H1 (cell line): ENCODE measurements around the gene CRABP2. TPM values are rescaled to one million over a fixed set of nuclear protein-coding genes. Genes with fewer than 3 reads are reported as not detected.

Experiments used
- CTCF ChIA-PET: fragments of 300-600 bp; sonication (Branson Sonifier 250); formaldehyde crosslinking; loops from one replicate; lab custom pipeline; 2021; ENCODE audit not compliant: partially characterized antibody; lab: Charles Lee
- POLR2A ChIA-PET: fragments of 300-600 bp; sonication (Branson Sonifier 250); formaldehyde crosslinking; loops from one replicate; lab custom pipeline; 2021; ENCODE audit warnings: inconsistent platforms; ENCODE audit not compliant: partially characterized antibody; lab: Charles Lee
- DNase-seq, 2 experiments: peaks; one replicate each; pipeline versions ENCODE4 v3.0.0 to v3.0.0-alpha.2; 2010 to 2022; ENCODE audit warnings: low spot score in 2 of 2, low read depth in 1 of 2, mixed read lengths in 1 of 2
- FAIRE-seq: peaks from 2 replicates; lab custom pipeline; 2011; peaks lifted over from hg19 to GRCh38; lab: Jason Lieb, UNC
- H2AFZ ChIP-seq: 2 replicates; pipeline ENCODE4 v1.8.1; 2012; ENCODE audit warnings: low read length, inconsistent platforms
- H2AK5ac ChIP-seq: 2 replicates; pipeline ENCODE4 v1.6.1; 2013; ENCODE audit warnings: low read depth, low read length
- H2BK120ac ChIP-seq: replicated peaks from 2 replicates; pipeline ENCODE3; 2013; ENCODE audit warnings: low read depth, low read length, inconsistent platforms
- H2BK12ac ChIP-seq: 2 replicates; pipeline ENCODE4 v1.6.1; 2013; ENCODE audit warnings: low read depth, low read length
- H2BK15ac ChIP-seq: 2 replicates; pipeline ENCODE4 v1.6.1; 2013; ENCODE audit warnings: low read length
- H2BK20ac ChIP-seq: 2 replicates; pipeline ENCODE4 v1.6.1; 2013; ENCODE audit warnings: low read length
- H2BK5ac ChIP-seq: 2 replicates; pipeline ENCODE4 v1.6.1; 2013; ENCODE audit warnings: low read depth, low read length
- H3K14ac ChIP-seq: 2 replicates; pipeline ENCODE4 v1.6.1; 2013; ENCODE audit warnings: inconsistent platforms; ENCODE audit not compliant: insufficient read length
- H3K18ac ChIP-seq: 2 replicates; pipeline ENCODE4 v1.6.1; 2013; ENCODE audit warnings: low read length; ENCODE audit errors: extremely low read depth
- H3K23ac ChIP-seq: 2 replicates; pipeline ENCODE4 v1.6.1; 2013; ENCODE audit warnings: inconsistent platforms; ENCODE audit not compliant: insufficient read length
- H3K23me2 ChIP-seq: 2 replicates; pipeline ENCODE4 v1.6.1; 2013; ENCODE audit warnings: low read depth, low read length
- H3K27ac ChIP-seq: 2 replicates; pipeline ENCODE4 v1.6.1; 2011; ENCODE audit warnings: low read depth, low read length, inconsistent platforms
- H3K27me3 ChIP-seq, 4 experiments: replicated peaks in 1 of 4; 1 replicate in 1 of 4; 2 replicates in 3 of 4; pipeline versions ENCODE4 v1.6.1 to v1.8.1; 2011 to 2013; ENCODE audit warnings: low read length in 3 of 4, mild to moderate bottlenecking in 3 of 4, inconsistent platforms in 2 of 4, mixed read lengths in 2 of 4, moderate library complexity in 1 of 4; ENCODE audit not compliant: control insufficient read depth in 3 of 4, insufficient read depth in 3 of 4; ENCODE audit errors: extremely low read depth in 1 of 4
- H3K36me3 ChIP-seq, 4 experiments: 2 replicates each; pipeline versions ENCODE4 v1.6.1 to v1.8.1; 2011 to 2013; ENCODE audit warnings: mild to moderate bottlenecking in 4 of 4, low read length in 3 of 4, moderate library complexity in 2 of 4, control low read depth in 1 of 4, inconsistent platforms in 1 of 4; ENCODE audit not compliant: insufficient read depth in 4 of 4, control insufficient read depth in 2 of 4
- H3K4ac ChIP-seq: replicated peaks from 2 replicates; pipeline ENCODE3; 2013; ENCODE audit warnings: low read length, low read depth, mixed read lengths, inconsistent platforms; ENCODE audit not compliant: insufficient read length
- H3K4me1 ChIP-seq, 4 experiments: replicated peaks in 1 of 4; 1 replicate in 1 of 4; 2 replicates in 3 of 4; pipeline versions ENCODE4 v1.6.1 to v1.8.1; 2011 to 2013; ENCODE audit warnings: low read length in 3 of 4, inconsistent platforms in 2 of 4, mixed read lengths in 1 of 4; ENCODE audit not compliant: insufficient read depth in 4 of 4, control insufficient read depth in 3 of 4
- H3K4me2 ChIP-seq, 2 experiments: 2 replicates each; pipeline versions ENCODE4 v1.6.1 to v1.8.1; 2011 to 2013; ENCODE audit warnings: low read depth in 2 of 2, low read length in 2 of 2, control low read depth in 1 of 2, inconsistent platforms in 1 of 2, mild to moderate bottlenecking in 1 of 2; ENCODE audit not compliant: insufficient read depth in 1 of 2
- H3K4me3 ChIP-seq, 4 experiments: fragments of 200-600, 300-600 bp in 1 of 4; sonication (generic), shearing (Covaris generic), sonication (Bioruptor Twin) in 1 of 4; 2 replicates each; pipeline versions ENCODE4 v1.5.1 to v1.8.1; 2011 to 2016; ENCODE audit warnings: low read length in 4 of 4, low read depth in 3 of 4, control low read depth in 2 of 4, inconsistent platforms in 2 of 4, mild to moderate bottlenecking in 2 of 4, mixed read lengths in 1 of 4, moderate library complexity in 1 of 4; ENCODE audit not compliant: insufficient read depth in 2 of 4; ENCODE audit errors: extremely low read depth in 1 of 4
- H3K56ac ChIP-seq: replicated peaks from 2 replicates; pipeline ENCODE3; 2013; ENCODE audit warnings: low read depth, mild to moderate bottlenecking, mixed read lengths, low read length, inconsistent platforms; ENCODE audit not compliant: insufficient read length
- H3K79me1 ChIP-seq: 2 replicates; pipeline ENCODE4 v1.6.1; 2013; ENCODE audit warnings: low read depth, low read length, control low read depth
- H3K79me2 ChIP-seq, 2 experiments: 2 replicates each; pipeline versions ENCODE4 v1.6.1 to v1.8.1; 2012 to 2013; ENCODE audit warnings: low read length in 2 of 2, mild to moderate bottlenecking in 2 of 2, inconsistent platforms in 1 of 2; ENCODE audit not compliant: insufficient read depth in 2 of 2, control insufficient read depth in 1 of 2
- H3K9ac ChIP-seq, 4 experiments: replicated peaks in 1 of 4; 1 replicate in 1 of 4; 2 replicates in 3 of 4; pipeline versions ENCODE4 v1.6.1 to v1.8.1; 2011 to 2013; ENCODE audit warnings: low read depth in 3 of 4, low read length in 3 of 4, control low read depth in 2 of 4, mild to moderate bottlenecking in 2 of 4, moderate library complexity in 2 of 4, inconsistent platforms in 1 of 4; ENCODE audit errors: extremely low read depth in 1 of 4
- H3K9me3 ChIP-seq, 2 experiments: 2 replicates each; pipeline versions ENCODE4 v1.6.1 to v1.8.1; 2012 to 2013; ENCODE audit warnings: mild to moderate bottlenecking in 2 of 2, moderate library complexity in 2 of 2, control low read depth in 1 of 2, inconsistent platforms in 1 of 2, low read depth in 1 of 2, low read length in 1 of 2, mixed read lengths in 1 of 2; ENCODE audit not compliant: insufficient read depth in 2 of 2
- H4K20me1 ChIP-seq, 2 experiments: replicated peaks in 1 of 2; 2 replicates each; pipeline versions ENCODE3 to v1.8.1; 2011 to 2013; ENCODE audit warnings: inconsistent platforms in 2 of 2, low read length in 2 of 2, mild to moderate bottlenecking in 1 of 2; ENCODE audit not compliant: insufficient read depth in 2 of 2, control insufficient read depth in 1 of 2
- H4K5ac ChIP-seq: 2 replicates; pipeline ENCODE4 v1.6.1; 2013; ENCODE audit warnings: low read length, low read depth, mixed read lengths, inconsistent platforms; ENCODE audit not compliant: insufficient read length
- H4K8ac ChIP-seq: 2 replicates; pipeline ENCODE4 v1.8.0; 2013; ENCODE audit warnings: mild to moderate bottlenecking, moderate library complexity, low read length, inconsistent platforms; ENCODE audit not compliant: insufficient read depth; ENCODE audit errors: extremely low read depth
- H4K91ac ChIP-seq: replicated peaks from 2 replicates; pipeline ENCODE3; 2013; ENCODE audit warnings: low read length, mixed read lengths, inconsistent platforms; ENCODE audit not compliant: insufficient read length
- ATF3 ChIP-seq: IDR thresholded peaks from 2 replicates; pipeline ENCODE4 v1.6.1; 2011; ENCODE audit warnings: low read depth, mild to moderate bottlenecking, low read length; ENCODE audit not compliant: insufficient read depth
- HDAC2 ChIP-seq, 2 experiments: fragments of 300-600 bp in 1 of 2; sonication (generic) in 1 of 2; IDR thresholded peaks; 2 replicates each; pipeline ENCODE4 v1.6.1; 2011 to 2012; ENCODE audit warnings: low read depth in 2 of 2, low read length in 2 of 2, mild to moderate bottlenecking in 2 of 2, moderate library complexity in 2 of 2, borderline replicate concordance in 1 of 2, inconsistent platforms in 1 of 2
- NANOG ChIP-seq: IDR thresholded peaks from 2 replicates; pipeline ENCODE4 v1.6.1; 2011; ENCODE audit warnings: low read length, low read depth, mild to moderate bottlenecking, inconsistent platforms; ENCODE audit not compliant: insufficient read depth, poor library complexity, severe bottlenecking
- SIN3A ChIP-seq, 2 experiments: IDR thresholded peaks in 1 of 2; conservative IDR thresholded peaks in 1 of 2; 2 replicates each; pipeline ENCODE4 v1.6.1; 2011 to 2012; ENCODE audit warnings: low read length in 2 of 2, improper control_type of control experiment in 1 of 2, low read depth in 1 of 2, mild to moderate bottlenecking in 1 of 2
- WGBS, 2 experiments: shearing (Covaris generic) in 1 of 2; methylation state at CpG; one replicate each; pipeline versions ENCODE4 v1.1.6 to v1.1.7; 2013 to 2015; ENCODE audit warnings: low lambda C conversion rate in 2 of 2, mixed read lengths in 2 of 2, inconsistent platforms in 1 of 2, low coverage in 1 of 2, missing lambda C conversion rate in 1 of 2; ENCODE audit not compliant: insufficient replicate concordance in 2 of 2, insufficient coverage in 1 of 2, insufficient read length in 1 of 2; ENCODE audit errors: extremely low coverage in 1 of 2, missing lambda C conversion rate in 1 of 2; 5-methylcytosine and 5-hydroxymethylcytosine counted together
- polyA plus RNA-seq, 7 experiments: library from polyadenylated mRNA; depleted of rRNA in 3 of 7; stranded (reverse) in 5 of 7; unstranded in 2 of 7; fragments of >200 nt in 5 of 7; fragments of 200-250 nt in 2 of 7; gene quantifications; 1 replicate in 5 of 7; 2 replicates in 1 of 7; 4 replicates in 1 of 7; pipeline versions ENCODE4 v1.2.1 to v1.2.3, GENCODE V29; 2011 to 2013; ENCODE audit warnings: missing spikeins in 2 of 7, mixed read lengths in 2 of 7
- total RNA-seq: library from RNA; stranded (reverse); fragmentation: NEBNext Ultra II Directional; extraction: Animal tissue kit (Norgen Biotek cat#: 25700); gene quantifications from 2 replicates; pipeline ENCODE4 v1.2.1, GENCODE V29; 2021
- TF ChIP-seq, protein P1 (sequence below), 3 experiments: IDR thresholded peaks; 1 replicate in 2 of 3; 2 replicates in 1 of 3; pipeline versions ENCODE4 v1.5.1 to v1.6.1; 2011; ENCODE audit warnings: low read length in 3 of 3, mild to moderate bottlenecking in 3 of 3, inconsistent platforms in 2 of 3, low read depth in 1 of 3, moderate library complexity in 1 of 3; ENCODE audit not compliant: insufficient read depth in 1 of 3; ENCODE audit errors: control extremely low read depth in 1 of 3

Gene CRABP2
- total and polyA plus RNA-seq, 2 of the 8 experiments (the other 6 are each of a cell fraction or from before 2014, with no cell fraction given) = 69.2 to 119 TPM

- Histone ChIP-seq H2BK15ac (peak overlapping the region; percentile 92; the same call in 1 of the 2 replicates), H3K79me2 (peaks cover 30 to 59% of the 10 kb centered on the region in 2 experiments), H4K5ac (no peak overlapping the region), H2AFZ (no peak overlapping the region), H3K27ac (peak overlapping the region; percentile 72), H3K18ac (peak overlapping the region; percentile 99; the same call in 1 of the 2 replicates), H2BK120ac (no peak overlapping the region), H3K14ac (no peak overlapping the region), H3K9ac (peak overlapping the region in 3 of 4 experiments; percentile 42 to 98 (median 81); a peak in 5 of 7 replicates), H3K4me2 (peak overlapping the region; percentile 98 to 99; a peak in 3 of 4 replicates), H3K9me3 (no peaks in the 10 kb centered on the region), H3K4ac (no peak overlapping the region), H4K20me1 (peaks cover 0 to 4% of the 10 kb centered on the region in 2 experiments), H3K23me2 (peaks cover 8% of the 10 kb centered on the region), H3K36me3 (peaks cover 13 to 33% (median 14%) of the 10 kb centered on the region in 4 experiments; a peak in 6 of 8 replicates), H3K79me1 (peaks cover 15% of the 10 kb centered on the region), H2BK12ac (peak overlapping the region; percentile 98; the same call in 1 of the 2 replicates), H4K91ac (peak overlapping the region; percentile 69), H2BK20ac (no peak overlapping the region), H3K56ac (no peak overlapping the region), H3K4me1 (peaks cover 32 to 50% (median 34%) of the 10 kb centered on the region in 4 experiments), H3K4me3 (peak overlapping the region; percentile 52 to 100 (median 64); a peak in 6 of 8 replicates), H2AK5ac (peak overlapping the region; percentile 94; the same call in 1 of the 2 replicates), H4K8ac (no peak overlapping the region), H3K27me3 (no peaks in the 10 kb centered on the region), H3K23ac (no peak overlapping the region), H2BK5ac (peak overlapping the region; percentile 99)
- DNase-seq = no peak
- ChIA-PET POLR2A (interaction anchor here (1.3 to 10.7 kb wide), 4 partner anchors 11 to 39 kb away, joined by 6 to 214 read pairs (median 12); partner anchors contain the start of genes ISG20L2 and METTL25B), CTCF (interaction anchor here (0.7 to 6.6 kb wide), 4 partner anchors 18 to 56 kb away, joined by 3 to 76 read pairs (median 14); partner anchors contain the start of genes ISG20L2 and METTL25B)
- no peak for FAIRE-seq
- 84% methylated on average over 3 of the region's 3 CpGs; no CpG with 5 or more reads in 1 of the 2 experiments for WGBS, 2 experiments
- no peak for TF ChIP-seq ATF3
- TF ChIP-seq NANOG = no peak
- no peak for TF ChIP-seq HDAC2 (IDR thresholded peaks at IDR 0.05; ENCODE audit: borderline replicate concordance in 1 of 2, low read depth in 2 of 2, low read length in 2 of 2)
- TF ChIP-seq, protein P1, sequence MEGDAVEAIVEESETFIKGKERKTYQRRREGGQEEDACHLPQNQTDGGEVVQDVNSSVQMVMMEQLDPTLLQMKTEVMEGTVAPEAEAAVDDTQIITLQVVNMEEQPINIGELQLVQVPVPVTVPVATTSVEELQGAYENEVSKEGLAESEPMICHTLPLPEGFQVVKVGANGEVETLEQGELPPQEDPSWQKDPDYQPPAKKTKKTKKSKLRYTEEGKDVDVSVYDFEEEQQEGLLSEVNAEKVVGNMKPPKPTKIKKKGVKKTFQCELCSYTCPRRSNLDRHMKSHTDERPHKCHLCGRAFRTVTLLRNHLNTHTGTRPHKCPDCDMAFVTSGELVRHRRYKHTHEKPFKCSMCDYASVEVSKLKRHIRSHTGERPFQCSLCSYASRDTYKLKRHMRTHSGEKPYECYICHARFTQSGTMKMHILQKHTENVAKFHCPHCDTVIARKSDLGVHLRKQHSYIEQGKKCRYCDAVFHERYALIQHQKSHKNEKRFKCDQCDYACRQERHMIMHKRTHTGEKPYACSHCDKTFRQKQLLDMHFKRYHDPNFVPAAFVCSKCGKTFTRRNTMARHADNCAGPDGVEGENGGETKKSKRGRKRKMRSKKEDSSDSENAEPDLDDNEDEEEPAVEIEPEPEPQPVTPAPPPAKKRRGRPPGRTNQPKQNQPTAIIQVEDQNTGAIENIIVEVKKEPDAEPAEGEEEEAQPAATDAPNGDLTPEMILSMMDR (IDR thresholded peaks at IDR 0.05; ENCODE audit: control extremely low read depth in 1 of 3, insufficient read depth in 1 of 3, low read depth in 1 of 3, low read length in 3 of 3) = no peak
- TF ChIP-seq SIN3A (conservative IDR thresholded peaks at IDR 0.05 in 1 of 2, IDR thresholded peaks at IDR 0.05 in 1 of 2; ENCODE audit: low read depth in 1 of 2, low read length in 2 of 2) = no peak
Observed at GRCh38 chr1:156745881-156746280, 40.5 kb upstream of the CRABP2 start.
